Stimulated activated CD4-positive, alpha-beta T cell treated with anti-CD3 and anti-CD28 coated beads, Interleukin-4, amount 100 ng/mL, for 48 hours (primary cell): Measurements from ENCODE around the gene ADAMTS17.

Experiments used
- DNase-seq, 2 donors: peaks; one replicate each; pipeline ENCODE4 v3.0.0-alpha.2; 2020; ENCODE audit warnings: low read depth in 2 of 2

ADAMTS17 gene

DNA sequence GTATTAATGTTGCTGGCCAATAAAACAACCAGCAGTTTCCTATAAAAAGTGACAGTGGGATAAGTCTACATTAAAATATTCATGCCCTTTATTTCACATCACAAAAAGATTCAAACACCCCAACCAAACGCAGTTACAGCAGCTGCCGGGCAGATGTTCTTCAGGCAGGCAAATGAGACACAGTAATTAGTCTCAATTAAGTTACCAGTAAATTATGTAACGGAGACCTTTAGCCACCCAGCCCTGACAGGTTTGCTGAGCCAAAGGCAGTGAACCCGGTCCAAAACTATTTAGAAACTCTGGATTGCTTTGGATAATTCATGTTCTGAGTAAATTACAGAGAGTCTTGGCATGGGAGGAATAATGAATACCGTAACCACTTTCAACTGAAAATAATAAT lies 319.4 kb downstream of the ADAMTS17 start:
- no peak for DNase-seq

DNA sequence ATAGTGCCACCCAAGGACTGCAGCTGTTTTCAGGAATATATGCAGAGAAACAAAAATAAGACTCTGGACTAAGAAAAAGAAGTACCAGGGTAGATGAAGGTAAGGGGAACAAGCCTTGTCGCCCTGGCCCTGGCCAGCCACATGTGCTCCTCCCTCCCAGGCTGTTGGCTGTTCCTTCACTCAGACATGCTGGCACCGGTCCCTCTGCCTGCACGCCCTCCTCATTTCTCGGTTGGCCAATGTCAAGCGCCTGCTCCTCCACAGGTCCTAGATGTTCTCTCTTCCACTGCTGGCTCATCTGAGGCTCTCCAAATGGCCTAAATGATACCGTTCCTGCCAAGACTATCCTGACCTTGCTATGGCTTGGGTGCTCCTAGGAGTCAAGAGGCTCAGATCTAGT lies 320.1 kb downstream of the ADAMTS17 start:
- no peak for DNase-seq

DNA sequence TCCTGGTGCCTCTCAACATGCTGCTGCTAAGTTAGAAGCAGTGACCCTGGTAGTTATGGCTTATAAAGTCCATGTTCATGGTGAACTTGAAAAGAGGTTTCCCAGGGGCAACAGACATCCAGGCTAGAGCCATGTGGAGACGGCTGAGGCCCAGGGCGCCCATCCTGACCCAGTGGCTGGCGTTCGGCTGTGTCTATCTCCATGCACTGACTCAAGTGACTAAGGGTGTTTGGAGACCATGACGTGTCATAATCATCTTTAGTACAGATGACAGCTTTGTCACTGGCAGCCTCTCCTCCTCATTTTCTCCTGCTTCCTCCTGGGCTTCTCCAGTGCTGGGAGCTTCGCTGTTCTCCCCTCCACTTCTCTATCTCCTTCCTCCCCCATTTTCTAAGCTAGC lies 321.2 kb downstream of the ADAMTS17 start:
- no peak for DNase-seq

DNA sequence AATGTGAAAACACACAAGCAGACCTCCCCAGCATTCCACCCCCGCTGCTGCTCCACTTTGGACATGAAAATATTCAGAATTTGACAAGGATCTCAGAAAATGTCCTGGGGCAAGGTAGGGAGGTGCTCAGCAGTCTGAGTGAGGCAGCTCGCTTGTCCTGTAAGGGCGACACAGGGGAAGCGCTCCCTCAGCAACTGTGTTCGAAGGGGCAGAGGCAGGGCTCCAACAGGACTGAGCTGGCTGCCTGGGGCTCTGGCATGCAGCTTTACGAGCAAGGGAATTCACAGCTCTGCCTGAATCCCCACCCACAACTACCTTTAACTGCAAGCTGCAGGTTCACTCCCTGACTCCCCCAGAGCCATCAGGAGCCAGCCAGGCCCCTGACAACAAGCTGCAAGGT lies 321.6 kb downstream of the ADAMTS17 start:
- no peak for DNase-seq

DNA sequence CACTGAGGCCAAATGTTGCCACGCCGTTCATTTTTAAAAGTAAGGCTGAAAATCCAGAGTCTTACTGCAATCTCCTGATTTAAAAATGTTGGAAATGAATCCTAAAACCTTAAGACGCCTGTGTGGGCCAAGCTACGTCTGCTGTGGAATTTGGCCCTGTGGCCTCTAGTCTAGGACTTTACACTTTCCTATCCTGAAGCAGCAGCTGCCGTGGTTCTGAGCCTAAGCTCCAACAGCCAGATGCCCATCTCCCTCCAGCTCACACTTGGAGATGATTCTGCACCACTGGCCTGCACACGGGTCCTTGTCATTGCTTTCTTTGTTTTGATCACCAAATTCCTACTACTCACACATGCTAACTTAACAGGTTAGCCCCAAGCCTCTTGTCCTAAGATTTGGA lies 322.2 kb downstream of the ADAMTS17 start:
- DNase-seq, result no peak

DNA sequence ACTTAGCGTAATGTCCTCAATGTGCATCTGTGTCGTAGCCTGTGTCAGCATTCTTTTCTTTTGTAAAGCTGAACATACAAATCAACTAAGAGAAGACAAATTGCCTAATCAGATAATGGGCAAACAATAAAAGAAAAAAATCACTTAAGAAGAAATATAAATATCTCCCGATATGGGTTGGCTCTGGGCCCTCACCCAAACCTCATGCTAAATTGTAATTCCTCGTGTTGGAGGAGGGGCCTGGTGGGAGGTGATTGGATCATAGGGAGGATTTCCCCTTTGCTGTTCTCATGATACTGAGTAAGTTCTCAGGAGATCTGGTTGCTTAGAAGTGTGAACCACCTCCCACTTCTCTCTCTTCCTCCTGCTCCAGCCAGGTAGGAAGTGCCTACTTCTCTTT lies 323.6 kb downstream of the ADAMTS17 start:
- no peak for DNase-seq

DNA sequence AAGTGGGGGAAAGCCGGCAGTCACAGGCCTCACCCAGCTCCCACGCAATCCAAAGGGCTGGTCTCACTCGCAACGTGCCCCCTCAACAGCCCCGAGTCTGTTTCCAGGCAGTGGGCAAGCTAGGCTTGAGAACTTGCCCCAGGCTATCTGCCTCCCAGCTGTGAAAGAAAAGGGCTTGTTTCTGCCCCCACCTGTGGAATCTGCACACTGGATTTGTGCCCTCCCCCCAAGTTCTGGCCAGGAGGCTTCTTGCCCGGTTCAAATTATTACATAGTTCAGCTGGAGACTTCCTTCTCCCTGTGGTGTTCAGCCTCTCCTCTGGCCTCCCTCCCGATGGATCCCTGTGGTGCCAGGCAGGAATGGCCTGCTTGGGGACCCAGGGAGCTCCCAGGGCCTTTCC lies 324.6 kb downstream of the ADAMTS17 start:
- no peak for DNase-seq

DNA sequence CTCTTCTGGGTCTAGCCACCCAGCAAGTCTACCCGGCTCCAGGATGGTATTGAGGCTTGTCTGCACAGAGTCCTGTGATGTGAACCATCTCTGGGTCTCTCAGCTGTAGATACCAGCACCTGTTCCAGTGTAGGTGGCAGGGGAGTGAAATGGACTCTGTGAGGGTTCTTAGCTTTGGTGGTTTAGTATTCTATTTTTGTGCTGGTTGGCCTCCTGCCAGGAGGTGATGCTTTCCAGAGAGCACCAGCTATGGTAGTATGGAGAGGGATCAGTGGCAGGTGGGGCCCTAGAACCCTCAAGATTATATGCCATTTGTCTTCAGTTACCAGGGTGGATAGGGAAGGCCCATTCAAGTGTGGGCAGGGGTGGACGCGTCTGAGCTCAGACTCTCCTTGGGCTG lies 325.1 kb downstream of the ADAMTS17 start:
- no peak for DNase-seq

DNA sequence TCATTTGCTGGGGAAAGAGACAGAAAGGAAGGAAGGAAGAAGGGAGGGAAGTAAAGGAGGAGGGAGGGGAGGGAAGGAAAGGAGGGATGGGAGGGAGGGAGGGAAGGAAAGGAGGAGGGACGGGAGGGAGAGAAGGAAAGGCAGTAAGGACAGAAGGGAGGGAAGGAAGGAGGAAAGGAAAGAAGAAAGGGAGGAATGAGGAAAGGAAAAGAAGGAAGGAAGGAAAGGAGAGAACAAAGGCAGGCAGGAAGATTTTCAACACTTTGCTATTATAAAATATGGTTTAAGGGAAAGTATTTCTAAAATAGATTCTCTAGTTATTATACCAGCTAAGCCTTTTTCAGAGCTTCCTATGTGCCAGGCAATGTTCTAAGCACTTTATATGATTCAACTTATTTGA lies 330.5 kb downstream of the ADAMTS17 start:
- no peak for DNase-seq

DNA sequence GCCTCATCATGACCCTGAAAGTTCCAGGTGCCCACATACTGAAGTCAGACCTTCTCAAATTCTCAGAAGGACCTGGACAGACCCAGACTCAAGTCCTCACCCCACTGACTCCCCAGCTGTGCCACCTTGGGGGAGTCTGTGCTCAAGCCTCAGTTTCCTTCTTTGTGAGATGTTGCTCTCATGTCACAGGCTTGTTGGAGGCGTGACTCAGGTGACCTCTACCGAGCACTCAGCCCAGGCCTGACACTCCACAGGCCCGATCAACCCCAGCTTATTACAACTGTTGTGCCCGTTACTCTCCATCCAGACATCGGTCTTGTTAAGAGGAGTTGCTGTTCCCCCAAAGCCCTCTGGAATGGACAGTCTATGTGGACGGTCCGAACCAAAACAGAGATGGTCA lies 332.4 kb downstream of the ADAMTS17 start:
- DNase-seq, result no peak

DNA sequence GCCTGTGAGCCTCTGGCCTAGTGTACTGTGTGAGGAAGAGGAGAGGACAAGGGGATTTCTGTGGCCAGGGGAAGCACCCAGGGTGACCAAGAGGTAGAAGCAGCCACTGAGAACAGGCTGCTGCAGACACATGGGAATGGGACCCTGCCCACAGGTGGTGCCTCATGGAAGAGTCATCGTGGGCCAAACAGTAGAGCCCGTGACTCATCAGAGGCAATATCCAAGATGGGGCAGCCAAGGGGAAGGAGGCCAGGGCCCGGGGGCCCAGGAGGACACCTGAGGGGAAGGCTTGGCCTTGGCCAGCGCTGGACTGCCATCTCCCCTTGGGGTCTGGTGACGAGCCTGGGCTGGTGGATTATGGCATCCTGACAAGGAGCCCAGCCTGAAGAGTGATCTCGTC lies 333.5 kb downstream of the ADAMTS17 start:
- DNase-seq, result no peak

DNA sequence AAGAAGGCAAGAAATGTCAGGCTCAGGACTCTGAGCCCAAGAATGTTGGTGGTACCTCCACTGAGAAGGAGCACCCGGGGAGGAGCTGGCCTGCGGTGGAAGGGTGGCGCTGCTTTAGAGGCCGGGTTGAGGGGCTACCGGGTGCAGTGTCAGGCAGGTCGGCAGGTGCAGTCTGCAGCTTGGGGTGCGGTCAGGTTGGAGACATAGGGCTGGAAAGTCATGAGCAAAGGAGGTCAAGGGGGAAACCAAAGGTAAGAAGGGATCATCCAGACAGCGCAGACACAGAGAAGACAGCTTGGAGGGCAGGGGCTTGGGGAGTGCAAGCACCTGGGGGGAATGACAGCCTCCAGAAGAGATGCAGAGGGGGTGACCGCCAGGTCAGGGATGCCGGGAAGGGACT lies 334.2 kb downstream of the ADAMTS17 start:
- no peak for DNase-seq

DNA sequence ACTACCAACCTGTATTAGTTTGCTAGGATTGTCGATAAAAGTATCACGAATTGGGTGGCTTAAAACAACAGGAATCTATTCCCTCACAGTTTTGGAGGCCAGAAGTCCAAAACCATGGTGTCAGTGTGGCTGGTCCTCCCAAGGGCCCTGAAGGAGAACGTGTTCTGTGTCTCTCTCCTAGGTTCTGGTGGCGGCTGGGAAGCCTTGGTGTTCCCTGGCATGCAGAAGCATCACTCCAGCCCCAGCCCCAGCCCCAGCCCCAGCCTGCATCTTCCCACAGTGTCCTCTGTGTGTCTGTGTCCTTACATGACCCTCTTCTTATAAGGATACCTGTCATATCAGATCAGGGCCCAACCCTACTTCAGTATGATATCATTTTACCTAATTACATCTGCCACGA lies 336.1 kb downstream of the ADAMTS17 start:
- DNase-seq, result no peak

DNA sequence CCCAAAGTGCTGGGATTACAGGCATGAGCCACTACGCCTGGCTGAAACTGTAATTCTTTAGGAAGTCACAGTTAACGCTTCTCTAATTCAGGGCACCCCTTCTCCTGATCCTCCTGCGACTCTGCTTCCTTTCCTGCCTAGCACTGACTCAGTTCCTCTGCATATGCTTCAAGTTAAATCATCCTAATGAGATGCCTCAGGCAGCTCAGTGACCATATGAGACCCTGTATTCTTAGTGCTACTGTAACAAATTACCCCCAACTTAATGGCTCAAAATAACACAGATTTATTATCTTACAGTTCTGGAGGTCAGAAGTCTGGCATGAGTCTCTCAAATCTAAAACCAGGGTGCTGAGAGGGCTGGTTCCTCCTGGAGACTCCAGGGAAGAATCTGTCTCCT lies 336.8 kb downstream of the ADAMTS17 start:
- DNase-seq, result no peak

DNA sequence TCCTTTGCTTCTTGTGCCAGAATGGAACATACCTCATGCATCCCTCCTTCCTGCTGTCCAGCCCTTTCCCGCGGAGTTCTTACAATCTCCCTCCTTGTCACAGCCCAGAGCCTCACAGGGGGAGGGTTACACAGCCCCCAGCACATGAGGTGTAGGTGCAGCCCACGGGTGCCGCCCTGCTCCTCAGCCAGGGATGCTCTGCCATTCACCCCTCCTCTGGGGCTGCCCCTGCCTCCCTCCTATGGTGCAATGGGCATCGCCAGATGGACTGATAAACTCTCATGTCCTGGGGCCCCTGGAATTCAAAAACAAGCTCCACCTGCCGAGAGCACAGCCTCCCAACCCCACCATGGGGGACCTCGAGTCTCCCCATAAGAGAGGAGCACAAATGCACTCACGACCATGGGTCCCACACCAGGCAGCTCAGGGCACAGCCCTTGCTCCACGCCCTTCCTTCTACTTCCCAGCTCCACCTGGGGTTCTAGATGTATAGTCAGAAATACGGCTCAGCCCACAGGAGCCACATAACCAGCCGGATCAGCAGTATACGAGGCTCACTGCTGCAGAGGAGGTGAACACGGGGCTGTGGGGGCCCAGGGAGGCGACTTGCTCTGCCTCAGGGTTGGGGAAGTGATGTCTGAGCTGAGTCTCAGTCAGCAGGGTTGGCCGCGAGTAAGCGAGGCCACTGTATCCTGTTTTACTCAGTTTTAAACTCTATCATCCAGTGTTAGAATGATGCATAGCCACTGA lies 338.8 kb downstream of the ADAMTS17 start:
- no peak for DNase-seq

DNA sequence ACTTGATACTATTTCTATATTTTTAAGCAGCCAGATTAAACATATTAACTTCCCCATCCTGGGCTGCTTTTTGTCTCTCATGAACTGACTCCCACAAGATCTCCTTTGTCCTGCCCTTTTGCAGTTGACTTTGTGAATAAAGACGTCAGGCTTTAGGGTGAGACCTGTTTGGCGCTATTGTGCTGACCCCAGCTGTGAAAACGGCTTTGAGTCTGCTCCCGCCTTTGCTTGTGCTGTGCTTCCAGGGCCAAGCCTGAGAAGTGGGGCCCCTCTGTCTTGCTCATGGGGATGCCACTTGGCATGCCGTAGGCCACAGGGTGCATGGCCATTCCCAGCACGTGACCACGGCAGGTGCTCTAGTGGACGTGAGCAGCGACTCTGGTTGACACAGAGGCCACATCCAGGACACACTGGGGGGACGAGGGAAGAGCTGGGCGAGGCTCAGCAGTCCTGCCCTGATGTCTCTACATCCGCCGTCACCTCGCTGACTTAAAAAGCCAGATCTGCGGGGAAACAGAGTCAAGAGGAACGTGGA lies 339.6 kb downstream of the ADAMTS17 start:
- no peak for DNase-seq

DNA sequence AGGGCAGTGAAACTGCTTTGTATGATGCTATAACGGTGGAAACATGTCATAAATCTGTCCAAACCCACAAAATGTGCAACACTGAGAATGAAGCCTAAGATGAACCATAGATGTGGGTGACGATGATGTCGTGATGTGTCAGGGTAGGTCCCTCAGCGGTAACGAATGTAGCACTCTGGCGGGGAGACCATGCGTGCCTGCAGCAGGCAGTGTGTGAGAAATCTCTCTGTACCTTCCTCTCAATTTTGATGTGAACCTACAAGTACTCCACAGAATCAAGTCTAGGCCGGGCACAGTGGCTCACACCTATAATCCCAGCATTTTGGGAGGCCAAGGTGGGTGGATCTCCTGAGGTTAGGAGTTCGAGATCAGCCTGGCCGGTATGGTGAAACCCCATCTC lies 340.4 kb downstream of the ADAMTS17 start:
- DNase-seq, result peak in 1 of 2 donors; percentile 19

DNA sequence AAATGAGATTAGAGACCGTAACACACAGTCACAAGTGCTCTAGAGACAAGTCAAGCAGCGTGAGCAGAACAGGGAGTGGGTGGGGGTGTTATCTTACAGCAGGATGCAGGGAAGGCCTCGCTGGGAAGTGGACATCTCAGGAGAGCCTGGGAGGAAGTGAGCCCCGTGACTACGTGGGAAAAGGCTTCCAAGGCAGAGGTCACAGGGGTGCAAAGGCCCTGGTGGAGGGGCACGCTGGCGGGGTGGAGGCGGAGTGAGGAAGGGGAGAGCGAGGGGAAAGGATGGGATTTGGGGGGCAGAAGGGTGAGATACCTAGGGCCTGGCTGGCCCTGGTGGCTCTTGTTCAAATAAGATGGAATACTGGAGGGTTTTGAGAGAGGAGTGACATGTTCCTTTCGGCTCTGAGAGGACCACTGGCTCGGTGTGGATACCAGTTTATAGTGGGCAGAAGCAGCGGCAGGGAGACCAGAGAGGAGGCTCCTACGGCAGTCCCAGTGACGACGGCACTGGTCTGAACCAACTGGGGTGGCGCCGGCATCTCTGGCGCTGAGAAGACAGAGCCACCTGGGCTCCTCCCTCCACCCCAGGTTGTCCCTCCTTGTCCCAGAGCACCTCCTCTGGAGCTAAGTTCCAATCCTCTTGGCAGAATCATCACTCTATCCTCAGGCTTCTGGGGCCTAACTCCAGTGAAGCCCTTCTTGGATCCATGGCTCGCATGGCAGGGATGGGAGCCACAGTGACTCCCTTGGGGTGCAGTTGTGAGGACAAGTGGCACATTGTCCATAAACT lies 342.3 kb downstream of the ADAMTS17 start:
- no peak for DNase-seq

DNA sequence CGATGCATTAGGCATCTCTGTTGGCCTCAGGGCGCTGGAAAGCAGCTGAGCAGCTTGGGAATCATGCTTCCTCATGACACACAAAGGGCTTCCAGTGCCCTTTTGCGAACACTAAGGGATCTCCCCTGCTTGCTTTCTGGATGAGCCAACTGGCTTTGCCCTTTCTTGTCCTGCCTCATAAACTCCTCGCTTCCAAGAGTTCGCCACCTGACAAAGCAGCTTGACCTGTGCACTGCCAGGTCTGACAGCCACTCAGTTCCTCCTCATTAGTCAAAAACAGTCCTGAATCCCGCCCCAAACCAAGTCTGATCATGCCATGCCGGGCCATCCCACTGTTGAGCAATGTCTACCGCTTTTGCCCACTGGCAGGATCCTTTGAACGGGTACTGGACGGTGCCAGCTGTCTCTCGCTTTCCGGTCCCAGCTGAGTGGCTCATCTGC lies 343.1 kb downstream of the ADAMTS17 start:
- DNase-seq, result no peak

DNA sequence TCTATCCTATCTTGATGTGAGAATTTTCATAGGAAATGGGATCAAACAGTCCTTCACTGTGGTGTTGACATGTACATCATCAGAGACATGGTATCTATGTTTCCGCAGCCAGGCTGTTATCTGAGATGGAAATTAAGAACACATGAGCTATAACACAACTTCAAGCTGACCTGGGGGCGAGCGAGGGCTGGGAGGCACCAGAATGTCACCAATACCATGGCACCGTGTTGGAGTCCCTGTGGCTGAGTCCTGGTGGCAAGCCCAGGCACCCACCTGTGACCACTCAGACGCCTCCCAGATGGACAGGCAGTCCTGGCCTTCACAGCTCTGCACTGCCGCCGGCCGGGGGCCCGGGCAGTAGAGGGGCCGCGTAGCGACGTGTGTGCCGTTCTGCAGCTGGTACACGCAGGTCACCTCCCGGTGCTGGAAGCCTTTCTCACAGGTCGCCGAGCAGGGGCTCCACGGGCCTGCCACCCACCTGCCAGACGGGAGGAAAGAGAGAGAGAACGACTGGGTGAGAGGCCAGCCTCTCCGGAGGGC lies 344.6 kb downstream of the ADAMTS17 start:
- no peak for DNase-seq

DNA sequence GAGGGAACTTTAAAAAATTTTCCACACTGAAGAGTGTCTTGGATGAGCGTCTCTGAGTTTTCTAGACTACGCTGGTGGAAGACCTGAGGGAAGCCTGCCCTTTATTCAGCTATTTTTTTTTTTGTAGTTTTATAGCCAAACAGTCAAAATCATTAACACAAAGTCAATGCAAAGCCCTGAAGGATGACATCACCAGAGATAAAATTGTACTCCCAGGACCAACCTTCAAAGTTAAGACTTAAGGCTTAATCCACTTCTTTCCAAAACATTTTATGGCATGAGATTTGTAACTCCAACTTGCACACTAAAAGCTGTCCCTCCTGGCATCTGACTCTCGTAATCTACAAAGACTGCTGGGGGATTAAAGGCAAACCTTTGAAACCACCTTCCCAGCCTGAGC lies 345.1 kb downstream of the ADAMTS17 start:
- DNase-seq, result no peak

DNA sequence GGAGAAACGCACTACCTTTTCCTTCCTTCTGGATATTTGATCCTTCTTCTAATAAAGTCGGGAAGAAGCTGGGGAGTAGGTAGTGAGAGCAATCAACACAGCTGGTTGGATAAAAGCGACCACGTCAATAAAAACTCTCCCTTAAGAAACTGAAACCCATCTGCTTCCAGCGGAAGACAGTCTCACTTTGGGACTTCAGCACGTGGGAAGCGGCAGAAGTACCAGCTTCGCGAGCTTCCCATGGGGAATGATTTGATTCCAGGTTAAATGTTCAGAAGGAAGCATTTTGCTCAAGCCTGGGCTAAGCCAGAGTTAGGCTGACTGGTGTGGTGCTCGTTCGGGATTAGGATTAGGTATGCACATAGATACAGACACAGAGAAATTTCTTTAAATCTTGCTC lies 346.2 kb downstream of the ADAMTS17 start:
- DNase-seq, result no peak

DNA sequence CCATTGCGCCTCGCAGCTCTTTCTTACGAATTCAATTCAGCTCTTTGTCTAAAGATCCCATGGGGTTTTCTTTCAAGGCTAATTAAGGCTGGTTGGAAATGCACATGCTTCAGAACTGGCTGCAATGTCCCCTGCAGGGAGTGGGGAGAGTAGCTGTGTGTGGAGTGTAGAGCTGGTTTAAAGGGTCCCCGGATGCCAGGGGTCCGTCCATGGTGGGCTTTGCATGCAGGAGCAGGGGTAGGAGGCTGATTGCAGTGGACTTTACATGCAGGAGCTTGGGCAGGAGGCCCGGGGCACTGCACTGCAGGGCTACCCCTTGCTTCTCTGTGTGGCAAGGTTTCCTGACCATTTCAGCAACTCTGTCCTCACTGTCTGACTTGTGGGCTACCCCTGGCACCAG lies 346.9 kb downstream of the ADAMTS17 start:
- DNase-seq, result no peak
